GM19025 (cell line): Measurements from ENCODE around the gene FBXL2.
"Not testable (repeated sequence)": the region's sequence is repeated elsewhere in the genome, so short reads cannot be mapped to it uniquely, and the experiment has no call there.

Experiments used
- ATAC-seq: cut with Tn5 transposase; IDR thresholded peaks from one replicate; pipeline ENCODE4 v1.9.1; 2021; ENCODE audit warnings: mild to moderate bottlenecking, low read depth, moderate library complexity; ENCODE audit not compliant: unreplicated experiment

FBXL2 gene

GRCh38 chr3:33314993-33315392, 37.8 kb downstream of the FBXL2 start:
- no peak for ATAC-seq

DNA sequence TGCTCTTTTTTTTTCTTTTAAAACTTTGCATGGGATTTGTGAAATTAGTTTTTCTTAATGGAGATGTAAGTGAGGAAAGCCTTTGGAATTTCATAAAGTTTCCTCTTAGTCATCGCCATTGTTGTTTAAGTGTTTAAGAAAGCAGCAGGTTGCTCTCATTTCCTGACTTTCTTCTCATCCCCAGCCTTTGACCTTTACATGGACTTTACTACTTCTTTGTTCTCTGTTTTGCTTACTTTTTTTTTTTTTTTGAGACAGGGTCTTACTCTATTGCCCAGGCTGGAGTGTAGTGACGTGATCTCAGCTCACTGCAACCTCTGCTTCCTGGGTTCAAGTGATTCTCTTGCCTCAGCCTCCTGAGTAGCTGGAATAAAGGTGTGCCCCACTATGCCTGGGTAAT, 38.6 kb downstream of the FBXL2 start:
- ATAC-seq, result no peak

GRCh38 chr3:33317963-33318709, 40.9 kb downstream of the FBXL2 start:
- no peak for ATAC-seq

GRCh38 chr3:33318710-33319380, 41.6 kb downstream of the FBXL2 start:
- no peak for ATAC-seq

DNA sequence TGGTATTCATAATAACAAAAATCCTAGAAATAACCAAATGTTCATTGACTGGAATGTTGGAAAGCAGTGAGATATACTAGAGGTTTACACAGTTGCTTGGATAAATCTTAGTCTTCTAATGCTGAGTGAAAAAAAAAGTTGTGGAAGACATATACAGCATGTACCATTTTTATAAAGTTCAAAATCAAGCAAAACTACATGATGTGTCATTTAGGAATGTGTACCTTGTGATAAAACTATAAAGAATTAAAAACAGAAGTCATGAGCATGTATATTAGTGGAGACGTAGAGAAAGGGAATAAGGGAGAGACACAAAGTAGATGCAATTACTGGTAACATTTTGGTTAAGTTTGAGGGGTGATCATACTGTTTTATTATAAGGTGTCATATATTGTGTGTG, 45.2 kb downstream of the FBXL2 start:
- ATAC-seq, result no peak

- no peak for ATAC-seq
Measured at GRCh38 chr3:33331414-33331813, 54.2 kb downstream of the FBXL2 start.

DNA sequence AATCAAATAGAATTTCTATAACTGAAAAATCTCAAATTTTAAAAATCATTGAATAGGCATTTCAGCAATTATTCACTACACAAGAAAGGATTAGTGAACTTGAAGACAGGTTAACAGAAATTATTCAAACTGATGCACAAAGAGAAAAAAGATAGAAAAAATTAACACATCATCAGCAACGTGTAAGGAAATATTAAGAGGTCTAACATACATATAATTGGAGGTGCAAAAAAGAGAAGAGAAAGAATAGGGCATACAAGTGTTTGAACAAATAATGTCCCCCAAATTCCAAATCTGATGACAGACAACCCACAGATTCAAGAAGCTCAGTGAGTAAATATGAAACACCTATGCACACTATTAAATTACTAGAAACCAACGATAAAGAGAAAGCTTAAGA, 57.1 kb downstream of the FBXL2 start:
- no peak for ATAC-seq

GRCh38 chr3:33338936-33339465, 61.8 kb downstream of the FBXL2 start:
- ATAC-seq, result not testable (repeated sequence)

- ATAC-seq, result no peak
Measured at GRCh38 chr3:33339758-33340157, 62.5 kb downstream of the FBXL2 start.

GRCh38 chr3:33355611-33356010, 78.4 kb downstream of the FBXL2 start:
- no peak for ATAC-seq

DNA sequence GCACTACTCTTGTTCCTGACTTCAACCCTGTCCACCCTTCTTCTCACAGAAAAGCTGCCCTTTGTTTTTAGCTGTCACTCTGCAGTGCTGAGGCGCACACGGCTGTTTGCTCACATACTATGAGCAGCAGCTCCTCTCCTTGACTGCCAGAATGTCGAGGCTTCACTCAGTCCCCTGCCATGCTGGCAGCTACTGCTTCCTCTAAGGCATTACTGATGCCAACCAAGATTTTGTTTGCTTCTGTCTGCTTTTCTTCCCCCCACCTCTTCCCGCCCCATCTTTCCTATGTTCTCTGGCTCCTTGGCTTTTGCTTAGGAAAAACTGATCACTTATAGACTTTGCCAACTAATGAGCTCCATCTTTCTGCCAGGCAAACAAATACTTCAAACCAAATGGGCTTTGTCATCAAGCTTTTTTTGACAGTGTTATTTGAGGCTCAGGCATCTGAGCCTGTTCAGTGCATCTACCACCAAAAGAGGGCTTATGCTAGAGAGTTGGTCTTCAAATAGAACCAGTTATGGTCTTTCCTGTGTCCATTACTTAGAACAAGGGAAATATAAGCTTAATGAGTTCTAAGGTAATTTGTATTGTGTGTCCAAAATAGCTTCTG, 81.0 kb downstream of the FBXL2 start:
- ATAC-seq, result no peak

DNA sequence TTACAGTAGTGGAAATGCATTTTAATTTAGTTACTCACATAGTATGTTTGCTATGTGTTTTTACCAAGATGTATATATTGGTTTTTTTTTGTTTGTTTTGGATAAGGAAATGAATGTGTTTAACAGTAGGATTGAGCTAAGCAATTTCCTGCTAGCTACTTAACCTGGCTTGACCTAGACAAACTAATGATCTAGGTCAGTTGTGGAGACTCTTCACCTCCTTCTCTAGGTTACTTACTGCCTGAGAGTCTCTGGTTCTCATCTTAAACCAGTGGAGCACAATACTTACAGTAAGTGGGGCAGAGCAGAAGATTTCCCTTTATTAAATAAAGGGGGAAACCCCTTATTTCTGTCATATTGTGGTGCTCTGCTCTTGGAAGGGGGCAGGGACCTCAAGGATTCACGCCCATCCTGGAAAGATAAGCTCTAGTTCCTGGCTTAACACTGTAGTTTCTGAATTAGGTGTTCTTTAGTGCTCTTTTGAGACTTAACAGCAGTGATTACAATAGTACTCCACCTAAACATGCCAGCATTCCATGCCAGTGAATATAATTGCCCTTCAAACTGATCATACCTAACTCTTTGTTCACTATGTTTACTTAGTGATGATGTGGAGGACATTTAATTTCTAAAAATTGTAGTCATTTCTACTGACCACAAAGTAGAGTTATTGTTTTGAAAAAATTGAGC, 83.0 kb downstream of the FBXL2 start:
- ATAC-seq, result no peak

DNA sequence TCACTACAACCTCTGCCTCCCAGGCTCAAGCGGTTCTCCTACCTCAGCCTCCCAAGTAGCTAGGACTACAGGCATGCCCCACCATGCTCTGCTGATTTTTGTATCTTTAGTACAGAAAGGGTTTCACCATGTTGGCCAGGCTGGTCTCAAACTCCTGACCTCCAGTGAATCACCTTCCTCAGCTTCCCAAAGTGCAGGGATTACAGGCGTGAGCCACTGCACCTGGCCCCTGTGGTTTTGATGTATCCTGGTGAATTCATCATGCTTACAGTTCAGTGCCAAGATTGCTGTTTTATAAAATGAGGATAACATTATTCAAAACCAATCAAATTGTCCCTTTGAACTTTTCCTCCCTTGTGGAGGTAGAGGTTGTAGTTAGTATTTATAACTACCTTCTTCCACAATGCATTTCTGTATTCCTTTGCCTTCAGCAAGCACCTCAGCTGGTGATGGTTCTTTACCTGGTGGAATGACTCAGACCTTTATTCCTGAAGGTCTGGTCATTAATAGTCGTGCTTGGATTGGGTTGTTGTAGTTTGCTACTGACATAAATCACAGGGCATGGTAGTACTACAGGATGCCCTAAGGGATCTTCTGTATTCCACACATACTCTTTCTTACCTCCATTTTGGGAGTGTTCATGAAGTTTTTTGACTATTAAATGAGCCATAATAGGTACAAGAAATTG, 86.0 kb downstream of the FBXL2 start:
- ATAC-seq, result no peak

- no peak for ATAC-seq
Measured at GRCh38 chr3:33364060-33364459, 86.8 kb downstream of the FBXL2 start.

DNA sequence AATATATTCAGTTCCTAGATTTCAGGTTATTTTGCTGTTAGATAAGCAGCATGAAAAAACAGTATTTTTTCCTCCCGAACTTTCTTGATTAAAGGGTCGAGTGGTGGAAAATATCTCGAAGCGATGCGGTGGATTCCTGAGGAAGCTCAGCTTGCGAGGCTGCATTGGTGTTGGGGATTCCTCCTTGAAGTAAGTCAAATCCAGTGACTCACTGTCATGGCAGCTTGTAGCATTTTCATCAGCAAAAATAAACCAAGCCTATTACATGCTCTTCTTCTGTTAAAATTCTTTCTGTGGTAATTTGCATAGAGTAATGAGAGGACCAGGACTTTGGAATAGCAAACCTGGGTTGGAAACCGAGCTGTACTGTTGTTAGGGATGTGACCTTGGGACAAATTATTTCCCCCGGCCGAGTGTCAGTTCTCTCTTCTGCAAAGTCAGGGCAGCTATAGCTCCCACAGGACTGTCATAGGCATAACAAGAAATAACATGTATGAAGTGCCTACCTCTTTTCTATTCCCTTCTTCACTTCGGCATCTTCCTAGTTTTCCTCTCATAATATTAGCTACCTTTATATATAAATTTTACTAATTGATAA, 87.4 kb downstream of the FBXL2 start:
- no peak for ATAC-seq

DNA sequence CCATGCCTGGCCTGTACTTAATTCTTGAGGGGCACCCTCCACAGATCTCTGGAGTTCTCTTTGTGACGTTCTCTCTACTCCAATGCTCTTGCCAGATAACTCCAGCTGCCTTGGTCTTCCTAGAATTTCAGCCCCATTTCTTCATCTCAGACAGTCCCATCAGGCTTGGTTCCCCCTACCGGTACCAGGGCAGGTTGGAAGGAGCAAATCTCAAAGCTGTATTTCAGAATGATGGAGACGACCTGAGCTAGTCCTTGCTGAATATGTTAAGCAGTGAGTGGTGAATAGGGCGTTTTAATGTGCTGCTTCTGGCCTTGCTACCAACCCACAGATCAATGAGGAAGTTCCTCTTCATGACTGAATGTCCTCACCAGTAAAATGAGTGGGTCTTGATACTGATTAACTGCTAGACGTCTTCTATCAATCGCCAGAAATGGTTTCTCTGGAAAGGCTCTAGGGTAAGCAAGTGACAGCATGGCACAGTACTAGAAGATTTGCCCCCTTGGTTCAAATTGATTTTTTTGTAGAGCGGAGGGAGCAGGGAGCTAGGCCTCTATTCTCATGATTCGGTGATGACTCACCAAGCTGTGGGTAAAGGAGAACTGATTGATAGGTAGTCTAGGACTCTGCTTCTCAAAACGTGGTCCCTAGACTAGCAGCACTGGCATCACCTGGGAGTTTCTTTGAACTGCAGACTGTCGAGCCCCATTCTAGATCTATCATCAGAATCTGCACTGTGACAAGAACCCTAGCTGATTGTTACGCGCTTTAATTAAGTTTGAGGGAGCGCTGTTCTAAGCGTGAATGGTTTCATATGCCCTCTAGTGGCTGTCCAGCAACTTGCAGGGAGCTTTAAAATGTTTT, 95.2 kb downstream of the FBXL2 start:
- no peak for ATAC-seq

DNA sequence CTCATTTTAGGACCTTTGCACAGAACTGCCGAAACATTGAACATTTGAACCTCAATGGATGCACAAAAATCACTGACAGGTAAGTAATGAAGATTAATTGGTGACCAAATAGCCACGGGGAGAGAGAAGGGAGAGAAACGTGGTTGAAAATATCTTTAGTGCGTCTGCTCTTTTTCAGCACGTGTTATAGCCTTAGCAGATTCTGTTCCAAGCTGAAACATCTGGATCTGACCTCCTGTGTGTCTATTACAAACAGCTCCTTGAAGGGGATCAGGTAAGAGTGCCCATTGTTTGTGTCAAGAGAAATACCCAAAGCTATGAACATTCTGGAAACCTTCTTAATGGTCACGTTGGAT, 95.8 kb downstream of the FBXL2 start:
- no peak for ATAC-seq

DNA sequence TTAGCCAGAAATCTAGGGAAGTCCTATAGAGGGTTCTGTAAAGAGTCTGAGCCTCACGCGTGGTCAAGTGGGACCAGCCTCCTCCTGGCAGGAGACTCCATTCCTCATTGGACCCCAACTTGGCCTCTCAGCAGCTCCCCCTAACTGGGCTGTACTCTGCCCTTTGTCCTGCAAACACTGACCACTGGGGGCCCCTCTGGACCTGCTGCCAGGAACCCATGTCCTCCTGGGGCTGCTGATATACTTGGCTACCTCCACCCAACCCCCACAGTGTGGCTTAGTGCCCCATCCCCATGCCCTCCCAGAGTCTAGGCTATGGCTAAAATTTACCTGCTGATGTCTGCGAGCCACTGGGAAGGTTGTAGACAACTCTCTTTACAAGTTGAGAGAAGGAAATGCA, 100.2 kb downstream of the FBXL2 start:
- no peak for ATAC-seq

- no peak for ATAC-seq
Measured at GRCh38 chr3:33377931-33378330, 100.7 kb downstream of the FBXL2 start.
